ENCODE results near the gene EXOC3L2.

The EXOC3L2 gene

DNA sequence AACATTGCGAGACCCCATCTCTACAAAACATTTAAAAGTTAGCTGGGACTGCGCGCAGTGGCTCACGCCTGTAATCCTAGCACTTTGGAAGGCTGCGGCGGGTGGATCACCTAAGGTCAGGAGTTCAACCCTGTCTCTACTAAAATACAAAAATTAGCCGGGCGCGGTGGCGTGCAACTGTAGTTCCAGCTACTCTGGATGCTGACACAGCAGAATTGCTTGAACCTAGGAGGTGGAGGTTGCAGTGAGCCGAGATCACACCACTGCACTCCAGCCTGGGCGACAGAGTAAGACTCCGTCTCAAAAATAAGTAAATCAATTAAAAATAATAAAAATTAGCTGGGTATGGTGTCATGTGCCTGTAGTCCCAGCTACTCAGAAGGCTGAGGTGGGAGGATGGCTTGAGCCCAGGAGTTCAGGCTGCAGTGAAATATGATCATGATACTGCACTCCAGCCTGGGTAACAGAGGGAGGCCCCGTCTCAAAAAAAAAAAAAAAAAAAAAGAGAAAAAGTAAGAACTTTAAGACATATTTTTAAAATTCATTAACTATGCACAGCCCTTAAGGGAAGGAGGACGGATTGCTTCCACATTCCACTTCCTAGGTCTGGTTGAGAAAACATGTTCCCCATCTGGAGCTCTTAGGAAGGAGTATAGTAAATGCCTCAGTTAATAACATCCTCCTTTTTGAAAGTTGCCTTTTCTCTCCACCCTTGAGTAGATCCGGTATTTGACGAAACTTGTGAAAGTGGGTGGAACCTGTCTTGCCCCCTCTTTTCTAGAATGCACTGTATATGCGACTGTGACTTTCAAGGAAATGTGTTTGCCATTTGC lies 26.1 kb downstream of the EXOC3L2 start:
- no peak for DNase-seq (ENCODE audit: low spot score)

DNA sequence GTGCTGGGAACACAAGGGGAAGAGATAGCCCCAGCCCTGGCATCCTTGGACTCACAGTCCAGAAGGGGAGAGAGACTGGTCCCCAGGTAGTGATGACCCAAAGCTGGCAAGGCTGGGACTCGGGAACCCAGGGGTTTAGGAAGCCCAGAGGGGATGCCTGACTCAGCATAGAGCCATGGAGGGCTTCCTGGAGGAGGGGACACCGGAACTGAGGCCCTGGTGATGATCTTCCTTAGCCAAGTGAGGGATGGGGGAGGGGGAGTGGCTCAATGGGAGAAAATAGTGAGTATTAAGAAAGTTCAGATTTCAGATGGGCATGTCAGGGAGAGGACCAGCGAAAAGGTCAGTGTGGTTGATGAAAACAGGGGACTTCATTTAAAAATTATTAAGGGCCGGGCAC lies 26.8 kb downstream of the EXOC3L2 start:
- no peak for DNase-seq (ENCODE audit: low spot score)

DNA sequence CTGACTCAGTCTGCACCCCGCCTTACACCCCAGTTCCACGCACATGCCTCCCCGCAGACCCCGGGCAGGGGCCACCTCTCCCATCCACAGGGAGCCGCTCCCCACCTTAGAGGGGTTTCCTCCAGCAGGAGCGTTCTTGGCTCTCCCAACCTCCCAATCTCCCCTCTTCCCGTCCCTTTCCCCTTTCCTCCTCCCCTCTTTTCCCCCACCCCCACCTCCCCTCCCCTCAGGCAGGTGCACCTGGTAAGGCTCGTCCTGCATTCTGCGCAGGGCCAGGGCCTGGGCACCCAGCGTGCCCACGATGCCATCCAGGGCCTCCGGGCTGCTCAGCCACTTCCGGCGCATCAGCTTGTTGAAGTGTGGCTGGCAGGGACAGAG lies 27.3 kb downstream of the EXOC3L2 start:
- DNase-seq (ENCODE audit: low spot score) = no peak

- DNase-seq (ENCODE audit: low spot score) = no peak
Observed at GRCh38 chr19:45217193-45217956, 27.8 kb downstream of the EXOC3L2 start.

GRCh38 chr19:45216667-45217066 lies 28.5 kb downstream of the EXOC3L2 start:
- DNase-seq (ENCODE audit: low spot score) = no peak

DNA sequence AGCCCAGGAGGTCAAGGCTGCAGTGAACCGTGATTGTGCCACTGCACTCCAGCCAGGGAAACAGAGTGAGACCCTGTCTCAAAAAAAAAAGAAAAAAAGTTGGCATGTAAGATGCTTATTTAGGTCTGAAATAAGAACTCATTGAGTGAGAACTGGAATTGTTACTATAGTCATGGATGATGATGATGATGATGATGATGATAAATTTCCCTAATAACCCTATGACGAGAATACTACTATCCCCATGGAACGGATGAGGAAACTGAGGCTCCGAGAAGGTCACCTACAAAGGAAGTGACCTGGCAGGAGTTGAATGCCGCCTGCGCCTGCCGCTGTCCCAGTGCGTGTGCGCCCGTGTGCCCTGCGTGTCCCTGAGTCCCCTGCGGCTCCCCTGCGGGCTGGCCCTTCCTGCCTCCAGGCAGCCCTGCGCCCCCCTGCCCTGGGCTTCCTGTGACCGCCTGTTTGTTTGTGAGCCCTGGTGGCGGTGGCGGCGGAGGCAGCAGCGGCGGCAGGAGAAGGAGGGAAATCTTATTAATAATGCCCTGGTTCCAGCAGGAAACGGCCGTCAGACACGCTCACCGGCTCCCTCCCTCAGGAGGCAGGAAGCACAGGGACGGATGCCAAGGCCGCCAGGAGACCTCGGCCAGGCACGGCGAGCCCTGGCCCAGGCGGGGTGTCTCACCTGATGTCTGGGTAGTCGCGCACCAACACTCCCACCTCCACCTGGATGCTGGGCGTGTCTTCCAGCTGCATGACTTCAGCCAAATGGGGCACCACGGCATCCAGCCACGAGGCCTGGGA lies 29.6 kb downstream of the EXOC3L2 start:
- DNase-seq (ENCODE audit: low spot score) = no peak

- DNase-seq (ENCODE audit: low spot score) = no peak
Observed at GRCh38 chr19:45213031-45213430, 32.2 kb downstream of the EXOC3L2 start.

GRCh38 chr19:45211751-45212381 lies 33.3 kb downstream of the EXOC3L2 start:
- no peak for DNase-seq (ENCODE audit: low spot score)

DNA sequence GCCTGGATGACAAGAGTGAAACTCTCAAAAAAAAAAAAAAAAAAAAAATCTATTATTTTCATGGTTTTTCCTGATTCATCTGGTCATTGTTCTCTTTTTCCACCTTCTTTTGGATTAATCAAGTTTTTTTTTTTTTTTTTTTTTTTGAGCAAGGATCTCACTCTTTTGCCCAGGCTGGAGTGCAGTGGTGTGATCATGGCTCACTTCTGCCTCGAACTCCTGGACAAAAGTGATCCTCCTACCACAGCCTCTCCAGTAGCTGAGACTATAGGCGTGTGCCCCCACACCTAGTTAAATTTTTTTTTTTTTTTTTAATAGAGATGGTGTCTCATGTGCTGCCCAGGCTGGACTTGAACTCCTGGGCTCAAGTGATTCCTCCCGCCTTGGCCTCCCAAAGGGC lies 38.9 kb downstream of the EXOC3L2 start:
- no peak for DNase-seq (ENCODE audit: low spot score)

GRCh38 chr19:45205810-45206209 lies 39.4 kb downstream of the EXOC3L2 start:
- no peak for DNase-seq (ENCODE audit: low spot score)

DNA sequence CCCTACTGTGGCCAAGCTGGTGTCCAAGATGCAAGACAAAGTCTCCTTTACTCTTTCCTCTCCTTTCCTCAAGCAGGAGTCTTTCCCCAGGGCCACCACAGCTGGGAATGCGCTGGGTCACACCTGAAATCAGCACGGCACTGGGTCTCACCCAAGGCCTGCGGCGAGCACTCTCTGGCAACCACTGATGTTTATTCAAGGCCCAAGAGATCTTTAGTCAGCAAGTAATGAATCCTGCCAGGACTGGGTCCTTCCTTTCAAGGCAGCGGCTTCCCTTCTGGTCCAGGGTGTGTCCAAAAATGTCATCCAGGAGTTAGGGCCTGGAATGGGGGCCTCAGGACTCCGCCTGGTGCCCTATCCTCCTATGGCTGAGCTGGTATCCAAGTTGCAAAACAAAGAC lies 42.6 kb downstream of the EXOC3L2 start:
- no peak for DNase-seq (ENCODE audit: low spot score)

- no peak for DNase-seq (ENCODE audit: low spot score)
Observed at GRCh38 chr19:45200568-45200967, 44.6 kb downstream of the EXOC3L2 start.

GRCh38 chr19:45195764-45196163 lies 49.4 kb downstream of the EXOC3L2 start:
- DNase-seq (ENCODE audit: low spot score) = no peak

- DNase-seq (ENCODE audit: low spot score) = no peak
Observed at GRCh38 chr19:45191375-45191774, 53.8 kb downstream of the EXOC3L2 start.

GRCh38 chr19:45189971-45190370 lies 55.2 kb downstream of the EXOC3L2 start:
- no peak for DNase-seq (ENCODE audit: low spot score)

DNA sequence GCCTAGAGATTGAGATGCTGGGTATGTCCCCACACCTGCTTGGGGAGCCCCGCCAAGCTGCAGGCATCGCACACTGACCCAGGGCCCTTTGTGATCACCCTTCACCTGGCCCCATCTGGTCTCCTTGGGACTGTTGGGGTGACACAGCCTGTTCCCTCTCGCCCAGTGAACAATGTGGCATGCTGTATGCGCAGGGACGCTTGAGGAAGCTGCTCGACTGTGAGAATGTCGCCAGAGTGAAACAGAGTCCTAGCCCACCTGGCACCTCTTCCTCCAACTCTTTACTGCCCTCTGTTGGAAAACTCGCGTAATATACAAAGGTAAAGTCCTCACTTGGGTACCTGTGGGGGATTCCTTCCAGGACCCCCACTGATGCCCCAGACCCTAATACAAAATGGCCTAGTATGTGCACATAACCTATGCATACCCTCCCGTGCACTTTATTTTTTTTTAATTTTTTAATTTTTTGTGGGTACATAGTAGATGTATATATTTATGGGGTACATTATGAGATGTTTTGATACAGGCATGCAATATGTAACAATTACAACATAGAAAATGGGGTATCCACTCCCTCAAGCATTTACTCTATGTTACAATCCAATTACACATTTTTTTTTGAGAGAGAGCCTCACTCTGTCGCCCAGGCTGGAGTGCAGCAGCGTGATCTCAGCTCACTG lies 57.6 kb downstream of the EXOC3L2 start:
- no peak for DNase-seq (ENCODE audit: low spot score)

DNA sequence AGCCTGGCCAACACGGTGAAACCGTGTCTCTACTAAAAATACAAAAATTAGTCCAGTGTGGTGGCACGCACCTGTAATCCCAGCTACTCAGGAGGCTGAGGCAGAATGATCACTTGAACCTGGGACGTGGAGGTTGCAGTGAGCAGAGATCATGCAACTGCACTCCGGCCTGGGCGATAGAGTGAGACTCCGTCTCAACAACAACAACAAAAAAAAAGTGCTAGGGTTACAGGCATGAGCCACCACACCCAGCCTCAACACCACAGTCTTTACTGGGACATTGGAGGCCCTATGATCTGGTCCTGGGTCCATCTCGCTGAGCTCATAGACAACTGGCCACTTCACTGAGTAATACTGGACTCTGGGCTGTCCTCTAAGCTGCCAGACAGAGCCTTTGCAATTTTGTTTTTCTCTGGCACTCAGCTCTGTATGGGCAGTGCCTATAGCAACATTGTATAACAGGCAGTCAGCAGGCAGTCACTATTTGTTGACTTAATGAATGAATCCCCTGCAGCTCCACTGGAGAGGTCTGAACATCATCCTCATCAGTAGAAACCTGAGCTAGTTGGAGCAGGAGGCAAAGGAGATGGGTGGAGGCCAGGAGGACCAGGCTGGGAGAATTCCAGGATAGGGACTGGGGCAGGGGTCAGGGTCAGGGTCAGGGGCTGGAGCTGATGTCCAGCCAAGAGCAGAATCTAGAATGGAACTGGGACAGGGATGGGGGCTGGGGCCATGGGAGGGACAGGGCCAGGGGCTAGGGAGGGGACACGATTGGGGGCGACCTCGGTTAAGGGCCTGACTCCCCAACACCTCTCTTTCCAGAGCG lies 58.5 kb downstream of the EXOC3L2 start:
- no peak for DNase-seq (ENCODE audit: low spot score)

GRCh38 chr19:45184115-45184514 lies 61.1 kb downstream of the EXOC3L2 start:
- DNase-seq (ENCODE audit: low spot score) = no peak

GRCh38 chr19:45182758-45183157 lies 62.4 kb downstream of the EXOC3L2 start:
- DNase-seq (ENCODE audit: low spot score) = no peak

DNA sequence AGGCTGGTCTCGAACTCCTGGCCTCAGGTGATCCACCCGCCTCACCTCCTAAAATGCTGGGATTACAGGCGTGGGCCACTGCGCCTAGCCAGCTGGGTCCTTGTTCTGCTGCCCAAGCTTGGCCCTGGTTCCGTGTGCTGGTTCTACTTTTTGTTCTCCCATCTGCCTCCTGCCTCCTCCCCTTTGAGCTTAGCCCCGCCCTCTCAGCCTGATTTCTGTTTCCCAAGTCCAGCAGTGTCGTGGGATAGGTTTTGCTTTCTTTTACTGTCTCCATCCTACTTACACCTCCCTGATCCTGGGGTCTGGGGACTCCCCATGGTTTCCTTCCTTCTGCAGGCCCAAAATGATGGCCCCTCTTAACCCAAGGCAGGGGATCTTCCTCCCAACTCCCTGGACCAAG lies 64.3 kb downstream of the EXOC3L2 start:
- DNase-seq (ENCODE audit: low spot score) = no peak

GRCh38 chr19:45179892-45180370 lies 65.3 kb downstream of the EXOC3L2 start:
- DNase-seq (ENCODE audit: low spot score) = no peak

All from AG08395 (cell line).